Erythroblast (primary cell): Measurements from ENCODE around the gene GPATCH4.

Experiments used
- DNase-seq, 2 experiments: peaks; one replicate each; lab custom pipeline; 2025; lab: John Stamatoyannopoulos, UW
- GATA1 ChIP-seq: IDR thresholded peaks from 2 replicates; pipeline ENCODE4 v1.6.1; 2011; ENCODE audit warnings: low read depth, mild to moderate bottlenecking, control low read depth, low read length, moderate library complexity
- POLR2A ChIP-seq: IDR thresholded peaks from 2 replicates; pipeline ENCODE4 v1.6.1; 2011; ENCODE audit warnings: mild to moderate bottlenecking, low read length

GPATCH4 gene

GRCh38 chr1:156586892-156587477 lies 14.3 kb downstream of the GPATCH4 start:
- DNase-seq = no peak

GRCh38 chr1:156586323-156586722 lies 15.0 kb downstream of the GPATCH4 start:
- DNase-seq = no peak
- TF ChIP-seq POLR2A = no peak
- TF ChIP-seq GATA1 = no peak

More at GRCh38 chr1:156586892-156587477, 14.3 kb downstream of the GPATCH4 start:
- no peak for TF ChIP-seq POLR2A
- TF ChIP-seq GATA1 = no peak

GRCh38 chr1:156584813-156585212 lies 16.5 kb downstream of the GPATCH4 start:
- no peak for DNase-seq
- TF ChIP-seq POLR2A = no peak
- no peak for TF ChIP-seq GATA1

GRCh38 chr1:156583821-156584622 lies 17.3 kb downstream of the GPATCH4 start:
- DNase-seq = peak; percentile 82 to 89
- TF ChIP-seq GATA1 (no peak), POLR2A (no peak)

GRCh38 chr1:156582388-156583017 lies 18.8 kb downstream of the GPATCH4 start:
- TF ChIP-seq GATA1 (no peak), POLR2A (no peak)
- DNase-seq = no peak

- TF ChIP-seq POLR2A = no peak
- no peak for TF ChIP-seq GATA1
- no peak for DNase-seq
Measured at GRCh38 chr1:156581661-156582387, 19.5 kb downstream of the GPATCH4 start.

DNA sequence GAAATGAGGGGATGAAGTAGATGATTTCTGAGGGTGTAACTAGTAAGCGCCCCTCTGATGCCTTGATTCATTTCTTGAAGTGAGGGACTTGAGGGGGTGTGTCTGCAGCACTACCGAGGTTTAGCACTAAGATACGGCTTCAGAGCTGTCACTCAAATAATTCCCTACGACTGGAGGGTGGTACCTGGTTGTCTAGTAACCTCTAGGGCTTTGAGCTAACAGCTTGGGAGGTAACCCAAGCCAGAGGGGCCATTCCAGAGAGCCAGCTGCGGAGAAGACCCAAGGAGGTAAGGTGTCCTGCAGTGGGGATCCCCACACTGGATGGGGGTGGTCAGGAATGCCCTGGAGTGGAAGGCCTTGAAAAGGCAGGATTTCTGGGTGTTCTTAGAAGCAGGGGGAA lies 21.8 kb downstream of the GPATCH4 start, which contains the start of gene TTC24:
Gene TTC24, plus strand, starts transcription at position 252 of the 400 bp plus-strand sequence. CDS start 1,642 bp downstream, outside the sequence.
- no peak for DNase-seq
- no peak for TF ChIP-seq POLR2A
- no peak for TF ChIP-seq GATA1

DNA sequence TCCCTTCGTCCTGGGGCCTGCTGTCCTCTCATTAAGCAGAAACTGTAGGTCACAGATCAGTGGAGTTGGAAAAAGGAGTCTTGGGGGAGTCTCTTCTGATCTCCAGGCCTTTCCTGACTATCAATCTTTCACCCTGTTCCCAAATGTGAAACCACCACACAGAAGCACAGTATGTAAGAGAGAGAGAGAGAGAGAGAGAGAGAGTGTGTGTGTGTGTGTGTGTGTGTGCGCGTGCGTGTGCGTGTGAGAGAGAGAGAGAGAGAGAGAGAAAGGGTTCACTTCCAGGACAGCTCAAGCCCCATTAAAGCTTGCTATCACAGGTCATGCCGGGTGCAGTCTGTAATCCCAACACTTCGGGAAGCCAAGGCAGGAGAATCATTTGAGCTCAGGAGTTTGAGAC lies 23.2 kb downstream of the GPATCH4 start:
- TF ChIP-seq GATA1 = no peak
- no peak for TF ChIP-seq POLR2A
- DNase-seq = no peak

- no peak for DNase-seq
- no peak for TF ChIP-seq POLR2A
- TF ChIP-seq GATA1 = no peak
Measured at GRCh38 chr1:156577550-156577949, 23.7 kb downstream of the GPATCH4 start.

GRCh38 chr1:156574039-156574633 lies 27.1 kb downstream of the GPATCH4 start:
- TF ChIP-seq POLR2A (no peak), GATA1 (no peak)
- DNase-seq = no peak

- no peak for DNase-seq
- no peak for TF ChIP-seq POLR2A
- TF ChIP-seq GATA1 = no peak
Measured at GRCh38 chr1:156572663-156573018, 28.6 kb downstream of the GPATCH4 start.

GRCh38 chr1:156571919-156572662 lies 29.2 kb downstream of the GPATCH4 start, which contains the start of gene IQGAP3:
IQGAP3 (minus strand) TSS chr1:156572565; CDS start chr1:156572529, 36 bp downstream.
- peak; percentile 72 to 84 for DNase-seq
- TF ChIP-seq POLR2A (peak; percentile 26), GATA1 (no peak)
